Ovary (tissue), 3 donors: ENCODE measurements around the gene GSTT2.
A peak's percentile ranks its signal among the peaks of the same experiment; 100 is the strongest.

ENCODE experiments used
- CTCF ChIP-seq, 3 donors: fragments of 450-650 bp in 2 of 3; fragments of 200-600 bp in 1 of 3; IDR thresholded peaks; one replicate each; pipeline versions ENCODE4 v1.5.1 to v1.8.0; 2016 to 2022; ENCODE audit warnings: antibody characterized with exemption in 3 of 3, mild to moderate bottlenecking in 1 of 3
- POLR2A ChIP-seq: fragments of 450-650 bp; IDR thresholded peaks from one replicate; pipeline ENCODE4 v1.6.1; 2017; ENCODE audit warnings: antibody characterized with exemption, mild to moderate bottlenecking, moderate library complexity
- donor health status: DM: no; HTN: no; CAD: no.

GRCh38 chr22:23984430-23984829 lies 4.5 kb downstream of the GSTT2 start:
- TF ChIP-seq CTCF (IDR thresholded peaks at IDR 0.05) (peak in 2 of 3 donors; percentile 28 to 57), POLR2A (no peak)
